H9 (cell line): ENCODE measurements around the gene ADARB2. TPM values are rescaled to one million over a fixed set of nuclear protein-coding genes. Genes with fewer than 3 reads are reported as not detected.

Experiments used
- DNase-seq: peaks from one replicate; pipeline ENCODE4 v3.0.0-alpha.2; 2017
- H2AFZ ChIP-seq: one replicate; pipeline ENCODE4 v1.6.1; 2013; ENCODE audit warnings: mild to moderate bottlenecking, low read length, control low read depth, moderate library complexity
- H2AK5ac ChIP-seq: 2 replicates; pipeline ENCODE4 v1.6.1; 2013; ENCODE audit warnings: low read length, control low read depth, mixed read lengths; ENCODE audit not compliant: insufficient read length
- H2BK120ac ChIP-seq: one replicate; pipeline ENCODE4 v1.6.1; 2013; ENCODE audit warnings: low read depth, mild to moderate bottlenecking, low read length, control low read depth, inconsistent platforms; ENCODE audit not compliant: poor library complexity, severe bottlenecking
- H2BK12ac ChIP-seq: 2 replicates; pipeline ENCODE4 v1.6.1; 2013; ENCODE audit warnings: low read length, control low read depth, mixed read lengths, low read depth; ENCODE audit not compliant: insufficient read length
- H2BK15ac ChIP-seq: 2 replicates; pipeline ENCODE4 v1.6.1; 2013; ENCODE audit warnings: low read depth, low read length, control low read depth
- H2BK20ac ChIP-seq: one replicate; pipeline ENCODE4 v1.6.1; 2013; ENCODE audit warnings: low read depth, mild to moderate bottlenecking, low read length, control low read depth, inconsistent platforms; ENCODE audit not compliant: poor library complexity, severe bottlenecking
- H2BK5ac ChIP-seq: 2 replicates; pipeline ENCODE4 v1.6.1; 2013; ENCODE audit warnings: low read length, control low read depth, mixed read lengths; ENCODE audit not compliant: insufficient read length
- H3K14ac ChIP-seq: 2 replicates; pipeline ENCODE4 v1.6.1; 2013; ENCODE audit warnings: low read length, control low read depth; ENCODE audit not compliant: insufficient read depth
- H3K18ac ChIP-seq: 2 replicates; pipeline ENCODE4 v1.6.1; 2013; ENCODE audit warnings: low read depth, mild to moderate bottlenecking, mixed read lengths, low read length, control low read depth; ENCODE audit not compliant: insufficient read length
- H3K23ac ChIP-seq: 2 replicates; pipeline ENCODE4 v1.6.1; 2013; ENCODE audit warnings: low read length, control low read depth, mixed read lengths, low read depth; ENCODE audit not compliant: insufficient read length
- H3K23me2 ChIP-seq: 2 replicates; pipeline ENCODE4 v1.6.1; 2013; ENCODE audit warnings: low read depth, mild to moderate bottlenecking, mixed read lengths, low read length, control low read depth; ENCODE audit not compliant: insufficient read length, poor library complexity, severe bottlenecking
- H3K27ac ChIP-seq: 2 replicates; pipeline ENCODE4 v1.5.1; 2013; ENCODE audit warnings: low read length, control low read depth, mixed read lengths, low read depth; ENCODE audit not compliant: insufficient read length
- H3K27me3 ChIP-seq: 2 replicates; pipeline ENCODE4 v1.6.1; 2013; ENCODE audit warnings: low read length, control low read depth, inconsistent platforms; ENCODE audit not compliant: insufficient read depth
- H3K4ac ChIP-seq: 2 replicates; pipeline ENCODE4 v1.6.1; 2013; ENCODE audit warnings: low read depth, mild to moderate bottlenecking, control low read depth, inconsistent platforms, low read length, moderate library complexity
- H3K4me1 ChIP-seq: 2 replicates; pipeline ENCODE4 v1.6.1; 2013; ENCODE audit warnings: low read length, control low read depth, inconsistent platforms; ENCODE audit not compliant: insufficient read depth
- H3K4me2 ChIP-seq: 2 replicates; pipeline ENCODE4 v1.6.1; 2013; ENCODE audit warnings: low read length, control low read depth, mixed read lengths; ENCODE audit not compliant: insufficient read length, insufficient read depth
- H3K56ac ChIP-seq: 2 replicates; pipeline ENCODE4 v1.6.1; 2013; ENCODE audit warnings: low read depth, mild to moderate bottlenecking, mixed read lengths, low read length, control low read depth; ENCODE audit not compliant: insufficient read length
- H3K79me1 ChIP-seq: 2 replicates; pipeline ENCODE4 v1.6.1; 2013; ENCODE audit warnings: low read depth, mild to moderate bottlenecking, moderate library complexity, low read length, control low read depth, inconsistent platforms; ENCODE audit not compliant: insufficient read depth, poor library complexity, severe bottlenecking
- H3K79me2 ChIP-seq: 2 replicates; pipeline ENCODE4 v1.6.1; 2013; ENCODE audit warnings: low read length, control low read depth, inconsistent platforms; ENCODE audit not compliant: insufficient read depth
- H3K9ac ChIP-seq: 2 replicates; pipeline ENCODE4 v1.6.1; 2013; ENCODE audit warnings: low read length, control low read depth, mixed read lengths; ENCODE audit not compliant: insufficient read length; ENCODE audit errors: extremely low read depth
- H3K9me3 ChIP-seq: one replicate; pipeline ENCODE4 v1.6.1; 2013; ENCODE audit warnings: low read depth, low read length, inconsistent platforms; ENCODE audit not compliant: control insufficient read depth
- H3T11ph ChIP-seq: one replicate; pipeline ENCODE4 v1.6.1; 2013; ENCODE audit warnings: mild to moderate bottlenecking, low read length, control low read depth, inconsistent platforms
- H4K20me1 ChIP-seq: one replicate; pipeline ENCODE4 v1.6.1; 2013; ENCODE audit not compliant: control insufficient read depth, insufficient read length, insufficient read depth
- H4K5ac ChIP-seq: 2 replicates; pipeline ENCODE4 v1.6.1; 2013; ENCODE audit warnings: low read depth, mild to moderate bottlenecking, mixed read lengths, low read length, control low read depth; ENCODE audit not compliant: insufficient read length
- H4K8ac ChIP-seq: replicated peaks from 2 replicates; pipeline ENCODE4 v1.6.1; 2013; ENCODE audit warnings: low read length, control low read depth, mixed read lengths, low read depth; ENCODE audit not compliant: insufficient read length
- H4K91ac ChIP-seq: 2 replicates; pipeline ENCODE4 v1.6.1; 2013; ENCODE audit warnings: low read depth, mild to moderate bottlenecking, moderate library complexity, mixed read lengths, low read length, control low read depth; ENCODE audit not compliant: insufficient read length
- H3K27ac Mint-ChIP-seq, 3 experiments: 2 replicates in 2 of 3; 3 replicates in 1 of 3; pipeline ENCODE4 v1.8.0; 2020 to 2021; ENCODE audit warnings: mixed read lengths in 3 of 3, mild to moderate bottlenecking in 1 of 3, moderate library complexity in 1 of 3
- H3K27me3 Mint-ChIP-seq: 2 replicates; pipeline ENCODE4 v1.8.0; 2021; ENCODE audit warnings: low read depth, mild to moderate bottlenecking, moderate library complexity, mixed read lengths
- H3K36me3 Mint-ChIP-seq, 3 experiments: 2 replicates in 2 of 3; 3 replicates in 1 of 3; pipeline ENCODE4 v1.8.0; 2020 to 2021; ENCODE audit warnings: low read depth in 3 of 3, mixed read lengths in 3 of 3; ENCODE audit not compliant: insufficient read depth in 1 of 3
- H3K4me1 Mint-ChIP-seq, 2 experiments: 2 replicates each; pipeline ENCODE4 v1.8.0; 2020; ENCODE audit warnings: mixed read lengths in 2 of 2
- H3K4me3 Mint-ChIP-seq, 2 experiments: 2 replicates in 1 of 2; 3 replicates in 1 of 2; pipeline ENCODE4 v1.8.0; 2020 to 2021; ENCODE audit warnings: mild to moderate bottlenecking in 2 of 2, mixed read lengths in 2 of 2, moderate library complexity in 1 of 2
- H3K9me3 Mint-ChIP-seq, 2 experiments: 2 replicates in 1 of 2; 3 replicates in 1 of 2; pipeline ENCODE4 v1.8.0; 2020; ENCODE audit warnings: mild to moderate bottlenecking in 2 of 2, mixed read lengths in 2 of 2, moderate library complexity in 1 of 2
- WGBS: extraction: QIAGEN DNeasy Blood & Tissue Kit; methylation state at CpG from one replicate; pipeline ENCODE4 v1.1.7; 2013; ENCODE audit warnings: missing lambda C conversion rate, low lambda C conversion rate, mixed read lengths; ENCODE audit not compliant: insufficient read length; ENCODE audit errors: extremely low coverage; 5-methylcytosine and 5-hydroxymethylcytosine counted together
- total RNA-seq: library from RNA; stranded (reverse); gene quantifications from 2 replicates; pipeline ENCODE4 v1.2.1, GENCODE V29; 2021
- TF ChIP-seq, protein P1 (sequence below): fragments of 200-600 bp; sonication (generic); conservative IDR thresholded peaks from 3 replicates; pipeline ENCODE4 v1.8.0; 2021; ENCODE audit warnings: antibody characterized with exemption, mild to moderate bottlenecking

The ADARB2 gene
- total RNA-seq, 1 experiment from 2014 or later = 0.87 TPM

GRCh38 chr10:1291178-1292090 is 445.9 kb downstream of the ADARB2 start:
- Histone ChIP-seq H4K20me1 (no peaks in the 10 kb centered on the region), H3K56ac (no peak overlapping the region), H3T11ph (no peak overlapping the region), H3K23ac (no peak overlapping the region), H2BK15ac (no peak overlapping the region), H4K8ac (no peak overlapping the region), H2AK5ac (no peak overlapping the region), H3K4me1 (peaks cover 3% of the 10 kb centered on the region; the same call in 1 of the 2 replicates), H2BK120ac (no peak overlapping the region), H4K5ac (no peak overlapping the region), H2BK5ac (no peak overlapping the region), H3K27ac (no peak overlapping the region), H2BK12ac (peak overlapping the region; percentile 48), H3K4me2 (no peak overlapping the region), H3K4ac (no peak overlapping the region), H3K18ac (peak overlapping the region; percentile 23), H3K9me3 (no peaks in the 10 kb centered on the region), H3K14ac (peak overlapping the region; percentile 38; the same call in 1 of the 2 replicates), H3K23me2 (no peaks in the 10 kb centered on the region), H3K27me3 (no peaks in the 10 kb centered on the region), H2BK20ac (no peak overlapping the region), H2AFZ (no peak overlapping the region), H4K91ac (peak overlapping the region; percentile 1), H3K79me1 (no peaks in the 10 kb centered on the region), H3K9ac (no peak overlapping the region), H3K79me2 (no peaks in the 10 kb centered on the region)
- peaks cover 31 to 35% of the 10 kb centered on the region in 2 experiments for H3K4me1 Mint-ChIP-seq
- peaks cover 2 to 3% of the 10 kb centered on the region in 2 experiments for H3K9me3 Mint-ChIP-seq
- TF ChIP-seq, protein P1, sequence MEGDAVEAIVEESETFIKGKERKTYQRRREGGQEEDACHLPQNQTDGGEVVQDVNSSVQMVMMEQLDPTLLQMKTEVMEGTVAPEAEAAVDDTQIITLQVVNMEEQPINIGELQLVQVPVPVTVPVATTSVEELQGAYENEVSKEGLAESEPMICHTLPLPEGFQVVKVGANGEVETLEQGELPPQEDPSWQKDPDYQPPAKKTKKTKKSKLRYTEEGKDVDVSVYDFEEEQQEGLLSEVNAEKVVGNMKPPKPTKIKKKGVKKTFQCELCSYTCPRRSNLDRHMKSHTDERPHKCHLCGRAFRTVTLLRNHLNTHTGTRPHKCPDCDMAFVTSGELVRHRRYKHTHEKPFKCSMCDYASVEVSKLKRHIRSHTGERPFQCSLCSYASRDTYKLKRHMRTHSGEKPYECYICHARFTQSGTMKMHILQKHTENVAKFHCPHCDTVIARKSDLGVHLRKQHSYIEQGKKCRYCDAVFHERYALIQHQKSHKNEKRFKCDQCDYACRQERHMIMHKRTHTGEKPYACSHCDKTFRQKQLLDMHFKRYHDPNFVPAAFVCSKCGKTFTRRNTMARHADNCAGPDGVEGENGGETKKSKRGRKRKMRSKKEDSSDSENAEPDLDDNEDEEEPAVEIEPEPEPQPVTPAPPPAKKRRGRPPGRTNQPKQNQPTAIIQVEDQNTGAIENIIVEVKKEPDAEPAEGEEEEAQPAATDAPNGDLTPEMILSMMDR = no peak
- no peak for DNase-seq
- H3K4me3 Mint-ChIP-seq = no peak overlapping the region
- no CpG with 5 or more reads among the region's 27 CpGs for WGBS
- H3K27ac Mint-ChIP-seq = peak overlapping the region in 1 of 3 experiments; percentile 53; a peak in 1 of 7 replicates
- peaks cover 6% of the 10 kb centered on the region for H3K27me3 Mint-ChIP-seq
- H3K36me3 Mint-ChIP-seq = peaks cover 0 to 10% (median 0%) of the 10 kb centered on the region in 3 experiments; a peak in 2 of 7 replicates
